K562 (cell line): Measurements from ENCODE around the gene CCDC85B. TPM values are rescaled to one million over a fixed set of nuclear protein-coding genes. Genes with fewer than 3 reads are reported as not detected.

ENCODE experiments used
- CC2D1A ChIP-seq: fragments of 450-650 bp; IDR thresholded peaks from 2 replicates; pipeline ENCODE4 v1.6.1; 2017; ENCODE audit warnings: mild to moderate bottlenecking
- E2F3 ChIP-seq: fragments of 250-450 bp; sonication (Bioruptor Pico); IDR thresholded peaks from 2 replicates; pipeline ENCODE4 v1.4.0; 2020; ENCODE audit warnings: mild to moderate bottlenecking
- HCFC1 ChIP-seq: IDR thresholded peaks from 2 replicates; pipeline ENCODE4 v1.6.1; 2012; ENCODE audit warnings: low read depth, low read length, improper control_type of control experiment
- HNRNPL ChIP-seq: fragments of 200-400 bp; formaldehyde crosslinking; IDR thresholded peaks from 2 replicates; pipeline ENCODE4 v1.6.1; 2017; ENCODE audit warnings: low read depth, mild to moderate bottlenecking, low read length
- MAFF ChIP-seq: IDR thresholded peaks from 2 replicates; pipeline ENCODE4 v1.6.1; 2012; ENCODE audit warnings: low read length, improper control_type of control experiment
- MIER1 ChIP-seq: fragments of 450-650 bp; IDR thresholded peaks from 2 replicates; pipeline ENCODE4 v1.6.1; 2016; ENCODE audit warnings: antibody characterized with exemption, mild to moderate bottlenecking, low read depth
- NFE2 ChIP-seq: IDR thresholded peaks from 2 replicates; pipeline ENCODE4 v1.6.1; 2014; ENCODE audit warnings: antibody characterized with exemption, low read depth
- POU5F1 ChIP-seq: fragments of 150-350 bp; IDR thresholded peaks from 2 replicates; pipeline ENCODE4 v1.6.1; 2014; ENCODE audit warnings: borderline replicate concordance, low read length, low read depth, mild to moderate bottlenecking; ENCODE audit not compliant: partially characterized antibody
- RBM22 ChIP-seq: fragments of 200-400 bp; formaldehyde crosslinking; IDR thresholded peaks from 2 replicates; pipeline ENCODE4 v1.6.1; 2018; ENCODE audit warnings: low read length, low read depth; ENCODE audit not compliant: poor library complexity, severe bottlenecking
- RFX7 ChIP-seq: fragments of 250-450 bp; sonication (Bioruptor Pico); IDR thresholded peaks from 2 replicates; pipeline ENCODE4 v1.5.1; 2021; ENCODE audit warnings: mild to moderate bottlenecking
- SOX6 ChIP-seq: fragments of 450-650 bp; IDR thresholded peaks from 2 replicates; pipeline ENCODE4 v1.6.1; 2014; ENCODE audit warnings: mild to moderate bottlenecking
- TBL1XR1 ChIP-seq, 2 experiments: IDR thresholded peaks; 2 replicates each; pipeline ENCODE4 v1.6.1; 2012; ENCODE audit warnings: improper control_type of control experiment in 2 of 2, low read length in 2 of 2, mild to moderate bottlenecking in 1 of 2
- ZFP30 ChIP-seq: fragments of 250-450 bp; sonication (Bioruptor Pico); IDR thresholded peaks from 2 replicates; pipeline ENCODE4 v1.8.0; 2022; ENCODE audit warnings: moderate library complexity, mild to moderate bottlenecking, inconsistent platforms, borderline replicate concordance
- ZNF12 ChIP-seq: sonication (generic); formaldehyde crosslinking; IDR thresholded peaks from 2 replicates; pipeline ENCODE4 v1.4.0; 2020; ENCODE audit warnings: mild to moderate bottlenecking, missing genetic modification reagents
- ZNF134 ChIP-seq: fragments of 250-450 bp; sonication (Bioruptor Pico); conservative IDR thresholded peaks from 2 replicates; pipeline ENCODE4 v1.4.0; 2020
- ZNF586 ChIP-seq: fragments of 450-650 bp; formaldehyde crosslinking; conservative IDR thresholded peaks from 2 replicates; pipeline ENCODE4 v1.4.0; 2020; ENCODE audit warnings: mild to moderate bottlenecking, moderate library complexity
- ZNF77 ChIP-seq: fragments of 250-450 bp; sonication (Bioruptor Pico); IDR thresholded peaks from 2 replicates; pipeline ENCODE4 v1.5.0; 2020
- ZZZ3 ChIP-seq: fragments of 450-650 bp; IDR thresholded peaks from 2 replicates; pipeline ENCODE4 v1.6.1; 2016; ENCODE audit warnings: antibody characterized with exemption, mild to moderate bottlenecking, moderate library complexity
- polyA plus RNA-seq, 8 experiments: library from polyadenylated mRNA; depleted of rRNA in 4 of 8; stranded (reverse) in 5 of 8; unstranded in 3 of 8; fragments of >200 nt; fragmentation: Nextera tagmentation in 2 of 8; fragmentation: Illumina TruSeq in 1 of 8; extraction: Ambion mirVana in 2 of 8; extraction: Trizol in 1 of 8; gene quantifications; 2 replicates each; pipeline versions ENCODE4 v1.2.1 to v1.2.3, GENCODE V29; 2011 to 2014; ENCODE audit warnings: inconsistent platforms in 1 of 8, missing spikeins in 1 of 8
- total RNA-seq, 7 experiments: library from RNA; depleted of rRNA in 6 of 7; stranded (reverse); fragments of >200 nt in 6 of 7; fragmentation: Illumina TruSeq in 2 of 7; extraction: Trizol in 2 of 7; gene quantifications; 2 replicates each; pipeline versions ENCODE4 v1.2.1 to v1.2.3, GENCODE V29; 2011 to 2021; ENCODE audit warnings: low replicate concordance in 1 of 7
- TF ChIP-seq, protein P1 (sequence below): fragments of 250-450 bp; sonication (Bioruptor Pico); IDR thresholded peaks from 2 replicates; pipeline ENCODE4 v1.5.0; 2021
- TF ChIP-seq, protein P2 (sequence below): fragments of 450-650 bp; formaldehyde crosslinking; IDR thresholded peaks from 2 replicates; pipeline ENCODE4 v1.4.0; 2020; ENCODE audit warnings: mild to moderate bottlenecking, moderate library complexity
- TF ChIP-seq, protein P3 (sequence below): sonication (generic); formaldehyde crosslinking; IDR thresholded peaks from 2 replicates; pipeline ENCODE4 v1.8.0; 2022; ENCODE audit warnings: missing genetic modification reagents, mild to moderate bottlenecking, borderline replicate concordance
- TF ChIP-seq, protein P4 (sequence below): fragments of 450-650 bp; IDR thresholded peaks from 2 replicates; pipeline ENCODE4 v1.6.1; 2017; ENCODE audit warnings: mild to moderate bottlenecking, moderate library complexity

Gene CCDC85B
- total and polyA plus RNA-seq, 9 of the 15 experiments (the other 6 are each of a cell fraction or from before 2014, with no cell fraction given), result 0.14 to 138 (median 6.2) TPM

DNA sequence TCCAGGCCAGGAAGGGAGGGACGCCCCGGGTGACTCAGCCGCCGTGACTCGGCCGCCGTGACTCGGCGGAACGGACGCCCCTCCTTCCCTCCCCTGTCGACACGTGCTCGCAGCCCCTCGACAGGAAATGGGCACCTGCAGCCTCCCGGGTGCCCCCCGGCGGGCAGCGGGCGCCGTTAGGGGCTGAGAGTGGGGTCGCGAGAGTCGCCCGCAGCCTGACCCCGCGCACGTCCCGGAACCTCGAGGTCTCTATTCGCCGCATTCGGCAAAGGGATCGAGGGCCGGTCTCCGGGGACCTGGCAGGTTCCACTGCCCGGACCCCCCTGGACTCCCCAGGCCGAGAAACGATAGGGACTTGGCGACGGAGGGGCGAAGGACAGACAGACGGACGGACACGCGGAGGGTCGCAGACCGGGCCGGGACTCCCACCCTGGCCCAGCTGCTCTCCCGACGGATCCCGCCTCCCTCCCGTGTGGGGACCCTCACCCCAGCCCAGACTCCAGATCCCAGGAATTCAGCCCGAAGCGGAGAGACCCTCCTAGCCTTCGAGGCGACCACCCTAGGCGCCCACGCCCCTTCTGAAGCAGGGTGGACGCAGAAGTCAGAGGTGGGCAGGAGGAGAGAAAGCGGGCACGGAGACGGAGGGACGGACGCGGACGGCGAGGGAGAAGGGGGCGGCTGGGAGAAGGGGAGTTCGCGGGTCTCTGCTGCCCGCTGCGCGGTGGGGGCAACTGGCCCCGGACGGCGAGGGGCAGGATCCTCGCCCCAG is 9.1 kb downstream of the CCDC85B start (continued):
- peak; percentile 99 for TF ChIP-seq NFE2
- TF ChIP-seq, protein P1, sequence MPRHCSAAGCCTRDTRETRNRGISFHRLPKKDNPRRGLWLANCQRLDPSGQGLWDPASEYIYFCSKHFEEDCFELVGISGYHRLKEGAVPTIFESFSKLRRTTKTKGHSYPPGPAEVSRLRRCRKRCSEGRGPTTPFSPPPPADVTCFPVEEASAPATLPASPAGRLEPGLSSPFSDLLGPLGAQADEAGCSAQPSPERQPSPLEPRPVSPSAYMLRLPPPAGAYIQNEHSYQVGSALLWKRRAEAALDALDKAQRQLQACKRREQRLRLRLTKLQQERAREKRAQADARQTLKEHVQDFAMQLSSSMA (CRISPR knock-in tag), result no peak
- no peak; the same call in 1 of the 2 replicates for TF ChIP-seq ZNF12 (CRISPR knock-in tag)
- TF ChIP-seq E2F3 (CRISPR knock-in tag), result peak; percentile 42; the same call in 1 of the 2 replicates
- TF ChIP-seq CC2D1A, result 0 out of 2 replicates have a peak, but pooled peaks have one; percentile 29
- TF ChIP-seq ZFP30 (CRISPR knock-in tag), result no peak
- no peak for TF ChIP-seq ZNF134 (CRISPR knock-in tag)
- no peak; the same call in 1 of the 2 replicates for TF ChIP-seq SOX6
- 0 out of 2 replicates have a peak, but pooled peaks have one; percentile 39 for TF ChIP-seq MIER1
- no peak for TF ChIP-seq HCFC1
- peak; percentile 100 for TF ChIP-seq RBM22
- no peak for TF ChIP-seq ZNF586 (CRISPR knock-in tag)
- peak in 1 of 2 experiments; percentile 27; a peak in 2 of 4 replicates for TF ChIP-seq TBL1XR1 (IDR thresholded peaks at IDR 0.05; ENCODE audit: low read length in 2 of 2)
- TF ChIP-seq ZZZ3, result no peak
- TF ChIP-seq RFX7 (CRISPR knock-in tag), result no peak
- TF ChIP-seq, protein P2, sequence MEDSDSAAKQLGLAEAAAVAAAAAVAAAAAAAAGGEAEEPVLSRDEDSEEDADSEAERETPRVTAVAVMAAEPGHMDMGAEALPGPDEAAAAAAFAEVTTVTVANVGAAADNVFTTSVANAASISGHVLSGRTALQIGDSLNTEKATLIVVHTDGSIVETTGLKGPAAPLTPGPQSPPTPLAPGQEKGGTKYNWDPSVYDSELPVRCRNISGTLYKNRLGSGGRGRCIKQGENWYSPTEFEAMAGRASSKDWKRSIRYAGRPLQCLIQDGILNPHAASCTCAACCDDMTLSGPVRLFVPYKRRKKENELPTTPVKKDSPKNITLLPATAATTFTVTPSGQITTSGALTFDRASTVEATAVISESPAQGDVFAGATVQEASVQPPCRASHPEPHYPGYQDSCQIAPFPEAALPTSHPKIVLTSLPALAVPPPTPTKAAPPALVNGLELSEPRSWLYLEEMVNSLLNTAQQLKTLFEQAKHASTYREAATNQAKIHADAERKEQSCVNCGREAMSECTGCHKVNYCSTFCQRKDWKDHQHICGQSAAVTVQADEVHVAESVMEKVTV (CRISPR knock-in tag), result no peak
- TF ChIP-seq HNRNPL, result peak; percentile 99
- TF ChIP-seq, protein P3, sequence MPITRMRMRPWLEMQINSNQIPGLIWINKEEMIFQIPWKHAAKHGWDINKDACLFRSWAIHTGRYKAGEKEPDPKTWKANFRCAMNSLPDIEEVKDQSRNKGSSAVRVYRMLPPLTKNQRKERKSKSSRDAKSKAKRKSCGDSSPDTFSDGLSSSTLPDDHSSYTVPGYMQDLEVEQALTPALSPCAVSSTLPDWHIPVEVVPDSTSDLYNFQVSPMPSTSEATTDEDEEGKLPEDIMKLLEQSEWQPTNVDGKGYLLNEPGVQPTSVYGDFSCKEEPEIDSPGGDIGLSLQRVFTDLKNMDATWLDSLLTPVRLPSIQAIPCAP, result no peak
- TF ChIP-seq ZNF77 (CRISPR knock-in tag), result no peak
- TF ChIP-seq MAFF, result peak; percentile 13; the same call in 1 of the 2 replicates
- TF ChIP-seq POU5F1, result no peak
- TF ChIP-seq, protein P4, sequence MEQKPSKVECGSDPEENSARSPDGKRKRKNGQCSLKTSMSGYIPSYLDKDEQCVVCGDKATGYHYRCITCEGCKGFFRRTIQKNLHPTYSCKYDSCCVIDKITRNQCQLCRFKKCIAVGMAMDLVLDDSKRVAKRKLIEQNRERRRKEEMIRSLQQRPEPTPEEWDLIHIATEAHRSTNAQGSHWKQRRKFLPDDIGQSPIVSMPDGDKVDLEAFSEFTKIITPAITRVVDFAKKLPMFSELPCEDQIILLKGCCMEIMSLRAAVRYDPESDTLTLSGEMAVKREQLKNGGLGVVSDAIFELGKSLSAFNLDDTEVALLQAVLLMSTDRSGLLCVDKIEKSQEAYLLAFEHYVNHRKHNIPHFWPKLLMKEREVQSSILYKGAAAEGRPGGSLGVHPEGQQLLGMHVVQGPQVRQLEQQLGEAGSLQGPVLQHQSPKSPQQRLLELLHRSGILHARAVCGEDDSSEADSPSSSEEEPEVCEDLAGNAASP, result no peak
